Measurements from ENCODE around the gene ATP1A4.

DNA sequence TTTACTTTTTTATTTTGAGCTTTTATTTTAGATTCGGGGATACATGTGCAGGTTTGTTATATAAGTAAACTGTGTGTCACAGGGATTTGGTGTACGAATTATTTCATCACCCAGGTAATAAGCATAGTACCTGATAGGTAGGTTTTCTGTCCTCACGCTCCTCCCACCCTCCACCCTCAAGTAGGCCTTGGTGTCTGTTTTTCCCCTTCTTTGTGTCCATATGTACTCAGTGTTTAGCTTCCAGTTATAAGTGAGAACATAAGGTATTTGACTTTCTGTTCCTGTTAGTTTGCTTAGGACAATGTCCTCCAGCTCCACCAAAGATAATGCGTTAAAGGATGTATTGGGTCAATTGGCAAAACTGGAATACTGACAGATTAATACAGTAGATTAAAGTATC, 5.8 kb downstream of the ATP1A4 start:
- TF ChIP-seq POLR2AphosphoS5 (IDR thresholded peaks at IDR 0.05; ENCODE audit: low read depth, low read length), result no peak
- TF ChIP-seq, protein P1, sequence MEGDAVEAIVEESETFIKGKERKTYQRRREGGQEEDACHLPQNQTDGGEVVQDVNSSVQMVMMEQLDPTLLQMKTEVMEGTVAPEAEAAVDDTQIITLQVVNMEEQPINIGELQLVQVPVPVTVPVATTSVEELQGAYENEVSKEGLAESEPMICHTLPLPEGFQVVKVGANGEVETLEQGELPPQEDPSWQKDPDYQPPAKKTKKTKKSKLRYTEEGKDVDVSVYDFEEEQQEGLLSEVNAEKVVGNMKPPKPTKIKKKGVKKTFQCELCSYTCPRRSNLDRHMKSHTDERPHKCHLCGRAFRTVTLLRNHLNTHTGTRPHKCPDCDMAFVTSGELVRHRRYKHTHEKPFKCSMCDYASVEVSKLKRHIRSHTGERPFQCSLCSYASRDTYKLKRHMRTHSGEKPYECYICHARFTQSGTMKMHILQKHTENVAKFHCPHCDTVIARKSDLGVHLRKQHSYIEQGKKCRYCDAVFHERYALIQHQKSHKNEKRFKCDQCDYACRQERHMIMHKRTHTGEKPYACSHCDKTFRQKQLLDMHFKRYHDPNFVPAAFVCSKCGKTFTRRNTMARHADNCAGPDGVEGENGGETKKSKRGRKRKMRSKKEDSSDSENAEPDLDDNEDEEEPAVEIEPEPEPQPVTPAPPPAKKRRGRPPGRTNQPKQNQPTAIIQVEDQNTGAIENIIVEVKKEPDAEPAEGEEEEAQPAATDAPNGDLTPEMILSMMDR (IDR thresholded peaks at IDR 0.05), result no peak
- TF ChIP-seq, protein P2, sequence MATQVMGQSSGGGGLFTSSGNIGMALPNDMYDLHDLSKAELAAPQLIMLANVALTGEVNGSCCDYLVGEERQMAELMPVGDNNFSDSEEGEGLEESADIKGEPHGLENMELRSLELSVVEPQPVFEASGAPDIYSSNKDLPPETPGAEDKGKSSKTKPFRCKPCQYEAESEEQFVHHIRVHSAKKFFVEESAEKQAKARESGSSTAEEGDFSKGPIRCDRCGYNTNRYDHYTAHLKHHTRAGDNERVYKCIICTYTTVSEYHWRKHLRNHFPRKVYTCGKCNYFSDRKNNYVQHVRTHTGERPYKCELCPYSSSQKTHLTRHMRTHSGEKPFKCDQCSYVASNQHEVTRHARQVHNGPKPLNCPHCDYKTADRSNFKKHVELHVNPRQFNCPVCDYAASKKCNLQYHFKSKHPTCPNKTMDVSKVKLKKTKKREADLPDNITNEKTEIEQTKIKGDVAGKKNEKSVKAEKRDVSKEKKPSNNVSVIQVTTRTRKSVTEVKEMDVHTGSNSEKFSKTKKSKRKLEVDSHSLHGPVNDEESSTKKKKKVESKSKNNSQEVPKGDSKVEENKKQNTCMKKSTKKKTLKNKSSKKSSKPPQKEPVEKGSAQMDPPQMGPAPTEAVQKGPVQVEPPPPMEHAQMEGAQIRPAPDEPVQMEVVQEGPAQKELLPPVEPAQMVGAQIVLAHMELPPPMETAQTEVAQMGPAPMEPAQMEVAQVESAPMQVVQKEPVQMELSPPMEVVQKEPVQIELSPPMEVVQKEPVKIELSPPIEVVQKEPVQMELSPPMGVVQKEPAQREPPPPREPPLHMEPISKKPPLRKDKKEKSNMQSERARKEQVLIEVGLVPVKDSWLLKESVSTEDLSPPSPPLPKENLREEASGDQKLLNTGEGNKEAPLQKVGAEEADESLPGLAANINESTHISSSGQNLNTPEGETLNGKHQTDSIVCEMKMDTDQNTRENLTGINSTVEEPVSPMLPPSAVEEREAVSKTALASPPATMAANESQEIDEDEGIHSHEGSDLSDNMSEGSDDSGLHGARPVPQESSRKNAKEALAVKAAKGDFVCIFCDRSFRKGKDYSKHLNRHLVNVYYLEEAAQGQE (IDR thresholded peaks at IDR 0.05; ENCODE audit: insufficient read depth in 1 of 2, low read depth in 2 of 2, low read length in 1 of 2), result no peak

All from Panc1 (cell line).